A549 (cell line): ENCODE data around the gene RIC1. TPM values are rescaled to one million over a fixed set of nuclear protein-coding genes. Genes with fewer than 3 reads are reported as not detected.

Source experiments
- ATAC-seq, 2 experiments: fragments of 200-7000 bp in 1 of 2; fragments of >200 bp in 1 of 2; cut with Nextera tagmentation in 1 of 2; cut with Tn5 transposase in 1 of 2; 3 replicates each; pipeline versions ENCODE4 v1.8.0 to v1.9.1; 2018 to 2020; ENCODE audit warnings: mild to moderate bottlenecking in 1 of 2, moderate library complexity in 1 of 2
- CTCF ChIA-PET: fragments of 300-600 bp; sonication (Branson Sonifier 250); formaldehyde crosslinking; extraction: SDS; loops from one replicate; lab custom pipeline; 2021; ENCODE audit warnings: antibody characterized with exemption, inconsistent platforms; lab: Yijun Ruan, JAX
- POLR2A ChIA-PET: fragments of 350-600 bp; formaldehyde crosslinking; extraction: SDS; loops from one replicate; lab custom pipeline; 2021; ENCODE audit warnings: antibody characterized with exemption, inconsistent platforms; lab: Yijun Ruan, JAX
- DNase-seq, 2 experiments: peaks; one replicate each; pipeline versions ENCODE4 v3.0.0 to v3.0.0-alpha.2; 2011 to 2016; ENCODE audit warnings: low read depth in 1 of 2, low spot score in 1 of 2
- FAIRE-seq: peaks from 2 replicates; lab custom pipeline; 2011; peaks lifted over from hg19 to GRCh38; lab: Jason Lieb, UNC
- H3K27ac ChIP-seq, 2 experiments: fragments of >200 bp; sonication (Bioruptor Twin); formaldehyde crosslinking; 3 replicates each; pipeline ENCODE4 v1.5.1; 2016 to 2017
- H3K4me1 ChIP-seq: fragments of >200 bp; sonication (Bioruptor Twin); formaldehyde crosslinking; 3 replicates; pipeline ENCODE4 v1.6.1; 2016
- H3K4me2 ChIP-seq: fragments of >200 bp; sonication (Bioruptor Twin); formaldehyde crosslinking; 3 replicates; pipeline ENCODE4 v1.6.1; 2016
- H3K4me3 ChIP-seq: fragments of >200 bp; sonication (Bioruptor Twin); formaldehyde crosslinking; 3 replicates; pipeline ENCODE4 v1.5.1; 2016
- H3K9me3 ChIP-seq: fragments of >200 bp; sonication (Bioruptor Twin); formaldehyde crosslinking; 3 replicates; pipeline ENCODE4 v1.6.1; 2016
- ATOH8 ChIP-seq: fragments of 250-450 bp; sonication (Bioruptor Pico); IDR thresholded peaks from 2 replicates; pipeline ENCODE4 v1.5.0; 2020; ENCODE audit warnings: low read depth, mild to moderate bottlenecking, moderate library complexity
- BCL3 ChIP-seq: fragments of >200 bp; sonication (Bioruptor Twin); formaldehyde crosslinking; IDR thresholded peaks from 3 replicates; pipeline ENCODE4 v1.6.1; 2016
- BHLHE40 ChIP-seq: IDR thresholded peaks from 2 replicates; pipeline ENCODE4 v1.6.1; 2012; ENCODE audit warnings: low read depth, low read length, inconsistent platforms
- CBX8 ChIP-seq: fragments of 200-600 bp; sonication (generic); IDR thresholded peaks from 2 replicates; pipeline ENCODE4 v1.6.1; 2016
- CTCF ChIP-seq: fragments of >200 bp; sonication (Bioruptor Twin); formaldehyde crosslinking; IDR thresholded peaks from 3 replicates; pipeline ENCODE4 v1.5.1; 2016
- ESRRA ChIP-seq: fragments of 150-350 bp; IDR thresholded peaks from 2 replicates; pipeline ENCODE4 v1.6.1; 2014; ENCODE audit warnings: mild to moderate bottlenecking, low read length, borderline replicate concordance
- FOXS1 ChIP-seq: fragments of 250-450 bp; sonication (Bioruptor Pico); IDR thresholded peaks from 2 replicates; pipeline ENCODE4 v1.5.0; 2020; ENCODE audit warnings: mild to moderate bottlenecking, moderate library complexity
- HDAC2 ChIP-seq: fragments of 200-600 bp; sonication (generic); IDR thresholded peaks from 2 replicates; pipeline ENCODE4 v1.6.1; 2016
- HMGXB4 ChIP-seq: fragments of 250-450 bp; sonication (Bioruptor Pico); IDR thresholded peaks from 2 replicates; pipeline ENCODE4 v1.5.0; 2021; ENCODE audit warnings: mild to moderate bottlenecking, moderate library complexity, borderline replicate concordance
- JUNB ChIP-seq: fragments of >200 bp; sonication (Bioruptor Twin); formaldehyde crosslinking; IDR thresholded peaks from 2 replicates; pipeline ENCODE4 v1.6.1; 2016
- KDM1A ChIP-seq: fragments of 200-600 bp; sonication (generic); IDR thresholded peaks from 2 replicates; pipeline ENCODE4 v1.6.1; 2016; ENCODE audit warnings: low read depth, mild to moderate bottlenecking
- MAZ ChIP-seq: fragments of 150-350 bp; IDR thresholded peaks from 2 replicates; pipeline ENCODE4 v1.6.1; 2014; ENCODE audit warnings: antibody characterized with exemption, low read depth, low read length, borderline replicate concordance
- PHF8 ChIP-seq: fragments of 200-600 bp; sonication (generic); IDR thresholded peaks from 2 replicates; pipeline ENCODE4 v1.6.1; 2016; ENCODE audit warnings: low read depth, mild to moderate bottlenecking, antibody characterized with exemption, moderate library complexity, borderline replicate concordance
- RAD21 ChIP-seq, 2 experiments: fragments of >200 bp in 1 of 2; sonication (Bioruptor Twin) in 1 of 2; formaldehyde crosslinking in 1 of 2; IDR thresholded peaks in 1 of 2; conservative IDR thresholded peaks in 1 of 2; 2 replicates in 1 of 2; 3 replicates in 1 of 2; pipeline ENCODE4 v1.6.1; 2012 to 2018; ENCODE audit warnings: inconsistent platforms in 1 of 2
- RCOR1 ChIP-seq: fragments of 150-350 bp; IDR thresholded peaks from 2 replicates; pipeline ENCODE4 v1.6.1; 2014; ENCODE audit warnings: antibody characterized with exemption, low read length, low read depth
- RNF2 ChIP-seq: fragments of 200-600 bp; sonication (generic); IDR thresholded peaks from 2 replicates; pipeline ENCODE4 v1.6.1; 2016; ENCODE audit warnings: low read depth, mild to moderate bottlenecking, antibody characterized with exemption, moderate library complexity, borderline replicate concordance
- SREBF2 ChIP-seq: fragments of 450-650 bp; IDR thresholded peaks from 2 replicates; pipeline ENCODE4 v1.6.1; 2014; ENCODE audit warnings: mild to moderate bottlenecking, moderate library complexity
- TFCP2L1 ChIP-seq: fragments of 250-450 bp; sonication (Bioruptor Pico); IDR thresholded peaks from 2 replicates; pipeline ENCODE4 v1.5.0; 2021; ENCODE audit warnings: mild to moderate bottlenecking
- TP53 ChIP-seq: fragments of 250-450 bp; sonication (Bioruptor Pico); IDR thresholded peaks from 2 replicates; pipeline ENCODE4 v1.5.0; 2021; ENCODE audit warnings: mild to moderate bottlenecking, moderate library complexity
- WGBS: methylation state at CpG from one replicate; pipeline ENCODE4 v1.1.6; 2017; ENCODE audit errors: missing lambda C conversion rate; 5-methylcytosine and 5-hydroxymethylcytosine counted together
- polyA plus RNA-seq, 4 experiments: library from polyadenylated mRNA; depleted of rRNA in 3 of 4; stranded (reverse); fragments of >200 nt; fragmentation: RNase III in 1 of 4; extraction: RNeasy Plus Mini Kit Qiagen cat#74134 plus additional on column Dnase treatment in 1 of 4; gene quantifications; 2 replicates in 3 of 4; 3 replicates in 1 of 4; pipeline ENCODE4 v1.2.3, GENCODE V29; 2011 to 2017

The RIC1 gene
- polyA plus RNA-seq, 2 of the 4 experiments (the other 2 are of a cell fraction) = 10.7 to 26.8 TPM

- Histone ChIP-seq H3K27ac (no peak overlapping the region), H3K4me1 (no peaks in the 10 kb centered on the region), H3K4me2 (no peak overlapping the region), H3K4me3 (no peak overlapping the region), H3K9me3 (no peaks in the 10 kb centered on the region)
- FAIRE-seq = no peak
- ChIA-PET POLR2A (no interaction called here), CTCF (interaction anchor here (1.1 kb wide), 1 partner anchor 35 kb away, joined by 5 read pairs; no protein-coding TSS in a partner anchor)
- no peak for ATAC-seq
- 93% methylated on average over 1 of the region's 1 CpG for WGBS
- DNase-seq = no peak
- TF ChIP-seq PHF8 (no peak), MAZ (no peak), ESRRA (no peak), BHLHE40 (no peak), TP53 (CRISPR knock-in tag) (no peak), BCL3 (no peak)
Observed at GRCh38 chr9:5764130-5764868, 135.4 kb downstream of the RIC1 start.

GRCh38 chr9:5767968-5768932 is 139.3 kb downstream of the RIC1 start:
- 95% methylated on average over 5 of the region's 5 CpGs for WGBS
- Histone ChIP-seq H3K4me2 (no peak overlapping the region), H3K4me1 (no peaks in the 10 kb centered on the region), H3K9me3 (no peaks in the 10 kb centered on the region), H3K4me3 (no peak overlapping the region), H3K27ac (no peak overlapping the region)
- DNase-seq = no peak
- POLR2A ChIA-PET = no interaction called here
- ATAC-seq = no peak
- no peak for FAIRE-seq
- TF ChIP-seq HDAC2 = no peak
- no peak for TF ChIP-seq FOXS1 (CRISPR knock-in tag)
- CTCF ChIA-PET = no interaction called here

- POLR2A ChIA-PET = no interaction called here
- CTCF ChIA-PET = interaction anchor here (0.6 to 2.7 kb wide), 10 partner anchors 9 to 173 kb away, joined by 3 to 9 read pairs (median 4); partner anchors contain the start of gene ERMP1
Observed at GRCh38 chr9:5773324-5773999, 144.6 kb downstream of the RIC1 start.

More at GRCh38 chr9:5773324-5773999, 144.6 kb downstream of the RIC1 start:
- TF ChIP-seq RCOR1 (no peak), RNF2 (no peak), JUNB (no peak), KDM1A (no peak), HMGXB4 (CRISPR knock-in tag) (no peak), BHLHE40 (no peak), ATOH8 (CRISPR knock-in tag) (no peak), SREBF2 (no peak), CTCF (0 out of 3 replicates have a peak, but pooled peaks have one; percentile 12), TFCP2L1 (no peak), CBX8 (no peak), RAD21 (conservative IDR thresholded peaks at IDR 0.05 in 1 of 2, IDR thresholded peaks at IDR 0.05 in 1 of 2) (0 out of 5 replicates have a peak, but pooled peaks of 1 of the 2 experiments have one; percentile 13)
- TF ChIP-seq, all 56 proteins: peak for 2
- ATAC-seq = peak in 1 of 2 experiments; percentile 26; a peak in 2 of 6 replicates
- no peak overlapping the region for H3K4me2 ChIP-seq
- H3K4me3 ChIP-seq = no peak overlapping the region
- no peak overlapping the region for H3K27ac ChIP-seq
- H3K4me1 ChIP-seq = no peaks in the 10 kb centered on the region
- no peak for FAIRE-seq
- WGBS = 90% methylated on average over 3 of the region's 3 CpGs
- peaks cover 3% of the 10 kb centered on the region for H3K9me3 ChIP-seq
- DNase-seq = no peak
